Subcutaneous abdominal adipose tissue (tissue), 5 donors: ENCODE data around the gene DAAM1.

Source experiments
- H3K27ac ChIP-seq: one replicate; pipeline ENCODE4 v1.7.0; 2013; ENCODE audit warnings: low read depth, mild to moderate bottlenecking, inconsistent platforms, low read length, moderate library complexity
- H3K27me3 ChIP-seq, 5 donors: one replicate each; pipeline ENCODE4 v1.7.0; 2013; ENCODE audit warnings: low read length in 5 of 5, inconsistent platforms in 1 of 5; ENCODE audit not compliant: control insufficient read depth in 5 of 5, insufficient read depth in 4 of 5
- H3K36me3 ChIP-seq, 5 donors: one replicate each; pipeline ENCODE4 v1.7.0; 2013; ENCODE audit warnings: low read length in 5 of 5; ENCODE audit not compliant: control insufficient read depth in 5 of 5, insufficient read depth in 5 of 5
- H3K4me1 ChIP-seq, 5 donors: one replicate each; pipeline ENCODE4 v1.7.0; 2013; ENCODE audit warnings: low read length in 5 of 5, mild to moderate bottlenecking in 3 of 5, moderate library complexity in 1 of 5; ENCODE audit not compliant: control insufficient read depth in 5 of 5, insufficient read depth in 5 of 5
- H3K4me3 ChIP-seq, 5 donors: one replicate each; pipeline ENCODE4 v1.7.0; 2013; ENCODE audit warnings: low read length in 5 of 5, low read depth in 1 of 5
- H3K9ac ChIP-seq, 5 donors: one replicate each; pipeline ENCODE4 v1.7.0; 2013; ENCODE audit warnings: low read length in 5 of 5, mild to moderate bottlenecking in 4 of 5, moderate library complexity in 3 of 5
- H3K9me3 ChIP-seq, 5 donors: one replicate each; pipeline ENCODE4 v1.7.0; 2013; ENCODE audit warnings: low read length in 5 of 5; ENCODE audit not compliant: control insufficient read depth in 5 of 5
- donor health status: healthy.
- donor health status: healthy.
- donor health status: healthy.
- donor health status: healthy.
- donor health status: healthy.

The DAAM1 gene

DNA sequence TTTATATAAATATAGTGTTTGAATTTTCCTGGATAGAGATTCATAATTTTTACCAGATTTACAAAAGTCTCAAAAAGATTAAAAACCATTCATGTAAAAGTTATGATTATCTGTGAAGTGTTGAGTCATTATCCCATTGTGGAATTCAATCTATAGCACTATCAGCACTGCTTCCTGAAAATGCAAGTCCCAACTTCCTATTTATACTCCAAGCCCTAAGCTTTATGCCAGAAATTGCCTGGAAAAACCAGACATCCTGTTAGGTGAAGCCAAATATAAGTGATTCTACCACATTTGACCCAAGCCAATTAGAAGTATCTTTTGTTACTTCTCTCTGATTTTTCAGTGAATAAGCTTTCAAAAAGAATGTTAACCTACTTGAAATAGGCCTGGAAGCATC, 147.6 kb downstream of the DAAM1 start:
- H3K27me3 ChIP-seq, result no peaks in the 10 kb centered on the region
- H3K9ac ChIP-seq, result no peak overlapping the region
- H3K27ac ChIP-seq, result peak overlapping the region; percentile 91
- H3K9me3 ChIP-seq, result no peaks in the 10 kb centered on the region
- no peak overlapping the region for H3K4me3 ChIP-seq
- peaks cover 19 to 32% (median 22%) of the 10 kb centered on the region in 5 donors for H3K36me3 ChIP-seq
- peaks cover 8 to 52% (median 48%) of the 10 kb centered on the region in 5 donors for H3K4me1 ChIP-seq

DNA sequence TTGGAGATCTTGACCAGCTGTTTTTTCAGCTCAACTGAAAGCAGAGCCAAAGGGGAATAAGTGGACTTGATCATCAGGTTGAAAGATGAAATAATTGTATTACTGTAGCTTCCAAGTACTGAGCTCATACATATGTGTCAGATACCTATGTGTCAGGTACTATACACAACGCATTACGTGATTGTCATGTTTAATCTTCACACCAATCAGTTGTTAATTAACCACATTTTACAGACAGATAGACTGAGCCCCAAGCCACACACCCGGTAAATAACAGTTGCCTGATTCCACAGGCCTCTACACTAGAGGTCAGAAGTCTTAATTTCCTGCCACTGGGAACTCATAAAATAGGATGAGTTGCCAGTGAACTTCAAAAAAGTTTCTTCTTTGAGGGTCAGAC, 148.2 kb downstream of the DAAM1 start:
- peaks cover 15 to 30% (median 20%) of the 10 kb centered on the region in 5 donors for H3K36me3 ChIP-seq
- no peaks in the 10 kb centered on the region for H3K27me3 ChIP-seq
- H3K9me3 ChIP-seq, result no peaks in the 10 kb centered on the region
- peak overlapping the region; percentile 91 for H3K27ac ChIP-seq
- H3K4me1 ChIP-seq, result peaks cover 8 to 52% (median 48%) of the 10 kb centered on the region in 5 donors
- H3K4me3 ChIP-seq, result no peak overlapping the region
- H3K9ac ChIP-seq, result peak overlapping the region in 2 of 5 donors; percentile 11 to 48

DNA sequence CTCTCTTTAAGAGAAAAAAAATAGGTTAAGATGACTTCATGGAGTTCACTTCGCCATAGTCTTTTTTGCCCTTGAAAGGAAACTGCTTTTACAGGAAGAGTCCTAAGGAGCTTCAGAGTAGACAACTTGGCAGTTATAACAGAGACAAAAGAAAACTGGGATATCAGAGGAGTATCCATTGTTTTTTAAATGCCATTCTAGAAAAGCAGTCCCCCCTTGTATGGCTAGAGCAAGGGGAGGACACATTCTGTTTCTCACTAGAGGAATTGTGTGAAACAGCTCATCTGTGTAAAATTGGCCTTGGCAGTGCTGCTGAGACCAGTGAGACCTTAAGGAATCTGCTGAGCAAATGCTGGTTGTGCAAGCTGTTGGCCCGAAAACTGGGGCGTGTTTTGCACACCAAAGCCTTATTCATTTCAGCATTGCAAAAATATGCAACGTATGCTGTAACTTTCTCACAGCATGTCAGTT, 148.7 kb downstream of the DAAM1 start:
- Histone ChIP-seq H3K9ac (peak overlapping the region in 2 of 5 donors; percentile 11 to 48), H3K4me1 (peaks cover 8 to 52% (median 47%) of the 10 kb centered on the region in 5 donors)

DNA sequence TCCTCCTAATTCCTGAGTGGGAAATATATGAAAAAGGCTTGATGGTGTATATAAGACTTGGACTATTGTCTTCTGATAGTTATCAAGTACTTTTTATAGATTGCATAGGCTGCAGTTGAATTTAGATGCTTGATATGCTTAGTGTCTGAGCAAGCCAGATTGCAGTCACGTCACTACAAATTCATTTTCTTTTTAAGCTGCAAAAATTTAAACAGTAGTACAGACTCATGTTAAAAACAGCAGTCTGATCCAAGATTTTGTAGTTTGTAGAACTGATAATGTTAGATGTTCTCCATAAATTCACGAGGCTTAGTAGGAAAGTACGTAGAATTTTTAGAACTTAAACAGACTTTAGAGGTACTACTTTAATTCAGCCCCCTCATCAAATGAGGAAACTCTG, 150.3 kb downstream of the DAAM1 start:
- Histone ChIP-seq H3K4me3 (no peak overlapping the region), H3K36me3 (peaks cover 11 to 28% (median 24%) of the 10 kb centered on the region in 5 donors), H3K27me3 (no peaks in the 10 kb centered on the region), H3K9ac (no peak overlapping the region), H3K9me3 (no peaks in the 10 kb centered on the region), H3K27ac (peak overlapping the region; percentile 91), H3K4me1 (peaks cover 2 to 37% (median 35%) of the 10 kb centered on the region in 5 donors)

More for the DNA sequence above, 148.7 kb downstream of the DAAM1 start:
- Histone ChIP-seq H3K4me3 (peak overlapping the region in 1 of 5 donors; percentile 15), H3K36me3 (peaks cover 12 to 29% (median 16%) of the 10 kb centered on the region in 5 donors), H3K27ac (peak overlapping the region; percentile 91), H3K9me3 (no peaks in the 10 kb centered on the region), H3K27me3 (no peaks in the 10 kb centered on the region)

DNA sequence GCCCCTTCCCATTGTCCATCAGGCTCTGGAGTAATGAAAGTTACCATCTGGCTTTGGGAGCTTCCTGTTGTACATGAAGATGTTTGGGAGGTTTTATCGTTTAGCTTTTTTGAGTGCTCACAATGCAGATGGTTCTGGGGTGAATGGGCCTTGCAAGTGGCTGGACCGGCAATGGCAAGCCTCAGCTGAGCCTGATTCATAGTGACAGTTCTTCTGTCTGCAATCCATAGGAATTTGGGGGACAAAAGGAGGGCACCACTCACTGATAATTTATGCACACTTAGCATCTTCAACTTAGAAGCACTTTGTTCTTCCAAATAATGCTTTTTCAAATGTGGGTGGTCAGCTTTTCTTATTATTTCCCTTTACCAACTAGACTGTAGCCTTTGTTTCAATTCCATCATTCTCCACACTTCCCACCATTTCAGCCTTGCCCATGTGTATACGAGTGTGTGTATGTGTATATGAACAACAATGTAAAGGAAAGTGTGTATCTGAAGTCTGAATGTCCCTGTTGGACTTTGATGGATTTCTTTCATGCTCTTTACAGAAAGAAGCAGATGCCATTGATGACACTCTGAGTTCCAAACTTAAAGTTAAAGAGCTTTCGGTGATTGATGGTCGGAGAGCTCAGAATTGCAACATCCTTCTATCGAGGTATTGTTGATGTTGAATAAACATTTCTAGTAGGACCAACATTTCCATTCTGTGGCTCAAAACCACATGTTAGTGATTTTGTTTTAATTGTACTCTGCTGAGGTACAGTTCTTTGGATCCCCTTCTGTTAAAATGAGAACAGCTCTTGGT, 151.3 kb downstream of the DAAM1 start:
- Histone ChIP-seq H3K36me3 (peaks cover 11 to 28% (median 24%) of the 10 kb centered on the region in 5 donors), H3K9ac (no peak overlapping the region), H3K27me3 (no peaks in the 10 kb centered on the region), H3K4me3 (no peak overlapping the region), H3K4me1 (peaks cover 2 to 31% (median 28%) of the 10 kb centered on the region in 5 donors), H3K9me3 (no peaks in the 10 kb centered on the region), H3K27ac (peak overlapping the region; percentile 4)

DNA sequence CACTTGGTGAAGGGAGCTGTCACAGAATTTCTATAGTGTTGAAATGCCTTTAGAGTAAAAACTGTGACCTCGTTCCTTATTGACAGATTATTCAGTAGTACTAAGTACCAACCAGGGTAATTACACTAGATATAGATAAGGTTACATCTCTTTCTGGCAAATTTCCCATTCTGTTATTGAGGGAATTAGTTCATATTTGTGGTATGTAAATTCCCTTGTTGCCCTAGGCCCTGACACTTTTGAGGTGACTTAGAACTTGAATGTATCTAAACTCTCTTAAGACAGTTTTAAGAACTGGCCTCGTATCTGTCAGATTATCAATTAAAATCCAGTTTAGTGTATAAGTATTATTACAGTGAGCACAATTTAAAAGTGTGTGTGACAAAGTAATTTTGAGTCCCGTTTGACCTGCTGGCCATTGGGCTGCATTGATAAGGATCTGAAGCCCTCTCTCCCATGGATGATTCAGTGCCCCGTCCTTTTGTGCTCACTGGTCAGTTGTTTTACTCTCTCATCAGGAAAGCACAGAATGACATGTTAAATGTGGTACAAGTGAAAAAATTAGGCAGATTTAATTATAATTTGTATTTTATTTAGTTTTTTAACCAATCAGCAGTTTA, 153.5 kb downstream of the DAAM1 start:
- Histone ChIP-seq H3K4me3 (no peak overlapping the region), H3K4me1 (peaks cover 0 to 23% (median 12%) of the 10 kb centered on the region in 5 donors), H3K27ac (no peak overlapping the region), H3K9me3 (no peaks in the 10 kb centered on the region), H3K9ac (no peak overlapping the region), H3K36me3 (peaks cover 15 to 31% (median 26%) of the 10 kb centered on the region in 5 donors), H3K27me3 (no peaks in the 10 kb centered on the region)

DNA sequence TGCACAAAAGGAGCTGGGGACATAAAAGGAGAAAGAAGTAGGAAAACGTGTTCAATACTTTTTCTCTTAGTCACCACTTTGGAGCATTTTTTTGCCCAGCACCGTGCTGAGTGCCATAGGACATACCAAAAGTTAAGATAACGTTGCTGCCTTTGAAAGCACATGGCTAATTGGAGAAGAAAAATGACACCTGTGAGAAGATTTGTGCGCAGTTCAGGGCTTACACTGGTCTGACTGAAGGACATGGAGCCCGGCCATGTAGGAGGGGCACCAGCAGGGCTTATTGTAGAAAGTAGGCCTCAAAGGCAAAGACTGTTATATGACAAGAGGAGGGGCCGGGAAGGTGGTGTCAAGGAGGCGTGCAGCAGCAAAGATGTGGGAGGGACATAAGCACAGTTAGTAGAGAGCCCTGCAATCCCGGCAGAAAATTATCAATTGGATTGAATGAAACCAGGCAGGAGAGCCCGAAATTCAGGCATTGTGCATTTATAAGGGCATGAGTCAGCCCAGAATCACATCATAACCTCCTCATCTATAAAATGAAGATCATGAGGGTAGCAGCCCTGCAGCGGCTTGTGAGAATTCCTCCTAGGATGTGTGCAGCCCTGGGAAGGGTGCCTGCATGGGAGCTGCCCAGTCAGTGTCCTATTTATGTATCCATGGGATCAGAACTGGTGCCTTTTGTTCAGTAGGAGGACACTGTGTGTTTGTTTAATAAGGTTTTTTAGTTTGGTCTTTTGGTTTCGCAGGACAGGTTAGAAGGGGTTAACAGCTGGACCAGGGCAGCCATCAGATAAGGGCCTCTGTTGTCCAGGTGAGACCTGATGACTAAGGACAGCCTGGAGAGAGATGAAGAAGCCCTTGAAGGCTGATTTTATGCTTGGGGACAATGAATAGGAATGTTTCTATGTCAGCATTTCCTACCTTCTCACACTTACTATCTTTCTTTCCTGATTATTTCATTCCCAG, 154.3 kb downstream of the DAAM1 start:
- peaks cover 0 to 14% (median 9%) of the 10 kb centered on the region in 5 donors for H3K4me1 ChIP-seq

DNA sequence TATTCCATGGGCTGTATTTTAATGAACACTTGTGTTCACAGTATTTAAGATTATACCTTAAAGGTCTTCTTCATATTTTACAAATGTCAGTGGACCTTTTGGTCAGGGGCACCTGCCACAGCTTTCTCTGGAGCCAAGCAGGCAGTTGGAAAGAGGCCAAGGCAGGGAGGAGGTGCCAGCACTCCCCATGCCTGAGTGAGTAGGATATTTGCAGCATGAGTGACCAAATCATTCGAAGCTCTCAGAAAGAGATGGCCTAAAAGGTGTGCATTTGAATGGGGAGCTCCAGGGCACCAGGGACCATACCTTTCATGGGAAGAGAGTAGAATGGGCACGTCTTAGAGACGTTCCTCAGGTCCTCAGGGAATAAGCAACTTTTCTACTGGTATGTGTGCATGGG, 155.1 kb downstream of the DAAM1 start:
- Histone ChIP-seq H3K9me3 (no peaks in the 10 kb centered on the region), H3K9ac (no peak overlapping the region), H3K4me1 (peaks cover 0 to 11% (median 7%) of the 10 kb centered on the region in 5 donors), H3K36me3 (peaks cover 26 to 46% (median 36%) of the 10 kb centered on the region in 5 donors), H3K27ac (no peak overlapping the region), H3K27me3 (no peaks in the 10 kb centered on the region), H3K4me3 (no peak overlapping the region)

More for the DNA sequence above, 154.3 kb downstream of the DAAM1 start:
- no peak overlapping the region for H3K27ac ChIP-seq
- H3K9me3 ChIP-seq, result no peaks in the 10 kb centered on the region
- H3K4me3 ChIP-seq, result no peak overlapping the region
- no peak overlapping the region for H3K9ac ChIP-seq
- peaks cover 19 to 38% (median 30%) of the 10 kb centered on the region in 5 donors for H3K36me3 ChIP-seq
- H3K27me3 ChIP-seq, result no peaks in the 10 kb centered on the region

DNA sequence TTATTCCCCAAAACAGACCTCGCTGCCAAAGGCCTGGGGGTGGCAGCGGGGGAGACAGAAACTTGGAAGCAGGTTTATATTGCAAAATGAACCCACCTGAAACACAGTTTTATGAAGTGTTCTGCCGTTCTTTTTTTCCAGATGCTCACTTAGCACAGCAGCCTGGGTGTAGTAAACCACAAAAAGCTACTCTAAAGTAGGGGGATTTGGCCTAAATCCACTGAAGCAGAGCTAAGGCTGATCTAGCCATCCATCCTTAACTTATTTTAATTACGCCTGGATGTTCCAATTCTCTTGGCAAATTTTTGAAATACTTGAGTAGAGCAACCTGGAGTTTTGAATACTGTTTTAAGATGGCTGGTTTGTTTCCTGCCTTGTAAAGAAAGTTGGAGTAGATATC, 155.5 kb downstream of the DAAM1 start:
- Histone ChIP-seq H3K27ac (no peak overlapping the region), H3K9me3 (no peaks in the 10 kb centered on the region), H3K36me3 (peaks cover 27 to 48% (median 36%) of the 10 kb centered on the region in 5 donors), H3K9ac (no peak overlapping the region), H3K4me1 (peaks cover 0 to 16% (median 10%) of the 10 kb centered on the region in 5 donors), H3K4me3 (no peak overlapping the region), H3K27me3 (no peaks in the 10 kb centered on the region)
